ENCODE results near the gene WWOX. TPM values are rescaled to one million over a fixed set of nuclear protein-coding genes. Genes with fewer than 3 reads are reported as not detected.

Gene WWOX
- total and polyA plus RNA-seq, 2 of the 13 experiments (the other 11 are each of a cell fraction or from before 2014, with no cell fraction given) = 9.1 to 37.4 TPM

DNA sequence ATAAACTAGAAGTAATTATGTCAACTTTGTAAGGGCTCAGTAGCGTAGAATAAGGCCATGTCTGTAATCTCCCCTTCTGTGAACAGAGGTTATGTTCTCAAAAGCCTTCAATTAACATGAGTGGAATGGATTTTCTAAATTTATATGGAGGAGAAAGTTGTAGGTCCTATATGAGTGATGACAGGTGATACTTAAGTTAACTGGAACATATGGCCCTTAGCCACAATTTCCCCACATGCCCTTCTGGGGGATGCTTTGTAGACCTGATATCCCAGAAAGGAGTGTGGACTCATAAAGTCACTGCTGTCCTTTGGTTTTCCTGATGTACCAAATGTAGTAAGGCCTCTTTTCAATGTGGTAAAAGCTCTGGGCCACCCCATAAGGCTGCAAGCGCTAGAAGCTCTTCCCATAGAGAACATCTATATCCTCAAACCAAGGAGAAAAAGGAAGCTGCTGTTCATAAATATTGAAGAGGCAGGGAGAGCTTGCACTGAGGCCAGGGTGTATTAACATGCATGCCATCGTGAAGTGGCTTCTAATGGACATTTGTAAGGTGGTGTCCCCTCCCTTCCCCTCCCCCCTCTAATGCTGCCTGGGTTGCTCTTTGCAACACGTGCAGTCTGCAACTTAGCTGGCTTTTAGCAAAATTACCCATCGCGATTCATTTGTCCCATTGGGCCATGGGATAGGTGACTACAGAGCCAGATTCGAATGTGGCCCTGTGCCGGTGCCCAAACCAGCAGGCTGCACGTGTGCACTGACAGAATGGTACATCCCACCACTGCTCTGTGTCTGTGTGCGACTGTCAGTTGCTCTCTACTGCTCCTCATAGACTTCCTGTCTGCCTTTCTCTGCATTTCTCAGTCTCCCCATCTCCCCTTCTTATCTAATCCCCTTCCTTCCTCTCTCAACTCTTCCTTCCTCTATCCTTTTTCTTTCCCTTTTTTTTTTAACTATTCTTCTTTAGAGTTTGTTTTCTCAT, 269.0 kb downstream of the WWOX start:
- ChIA-PET POLR2A (no interaction called here), CTCF (ENCODE audit: low intra/inter-chr PET ratio, low total read pairs) (no interaction called here)
- DNase-seq (ENCODE audit: low spot score) = no peak
- Histone ChIP-seq H3K36me3 (replicated peaks in 1 of 2; ENCODE audit: control insufficient read depth in 1 of 2, insufficient read depth in 2 of 2, low read length in 2 of 2) (no peaks in the 10 kb centered on the region), H3K4me2 (ENCODE audit: low read depth, low read length) (no peak overlapping the region), H3K9me3 (ENCODE audit: low read length) (no peaks in the 10 kb centered on the region), H3K4me3 (replicated peaks in 1 of 3; ENCODE audit: insufficient read depth in 1 of 3, low read depth in 2 of 3, low read length in 3 of 3) (no peak overlapping the region), H3K79me2 (ENCODE audit: insufficient read depth, low read length) (no peaks in the 10 kb centered on the region), H2AFZ (ENCODE audit: low read length) (no peak overlapping the region), H3K27ac (ENCODE audit: extremely low read length, insufficient read depth, low read length) (no peak overlapping the region), H3K27me3 (ENCODE audit: control insufficient read depth in 1 of 2, insufficient read depth in 2 of 2, low read length in 2 of 2) (no peaks in the 10 kb centered on the region), H3K9ac (ENCODE audit: insufficient read depth, low read depth, low read length) (no peak overlapping the region), H4K20me1 (ENCODE audit: insufficient read depth, low read length) (no peaks in the 10 kb centered on the region), H3K4me1 (ENCODE audit: insufficient read depth, low read length) (no peaks in the 10 kb centered on the region)
- no peak for FAIRE-seq
- ATAC-seq = no peak
- TF ChIP-seq NBN (conservative IDR thresholded peaks at IDR 0.05) = no peak
- TF ChIP-seq, protein P1, sequence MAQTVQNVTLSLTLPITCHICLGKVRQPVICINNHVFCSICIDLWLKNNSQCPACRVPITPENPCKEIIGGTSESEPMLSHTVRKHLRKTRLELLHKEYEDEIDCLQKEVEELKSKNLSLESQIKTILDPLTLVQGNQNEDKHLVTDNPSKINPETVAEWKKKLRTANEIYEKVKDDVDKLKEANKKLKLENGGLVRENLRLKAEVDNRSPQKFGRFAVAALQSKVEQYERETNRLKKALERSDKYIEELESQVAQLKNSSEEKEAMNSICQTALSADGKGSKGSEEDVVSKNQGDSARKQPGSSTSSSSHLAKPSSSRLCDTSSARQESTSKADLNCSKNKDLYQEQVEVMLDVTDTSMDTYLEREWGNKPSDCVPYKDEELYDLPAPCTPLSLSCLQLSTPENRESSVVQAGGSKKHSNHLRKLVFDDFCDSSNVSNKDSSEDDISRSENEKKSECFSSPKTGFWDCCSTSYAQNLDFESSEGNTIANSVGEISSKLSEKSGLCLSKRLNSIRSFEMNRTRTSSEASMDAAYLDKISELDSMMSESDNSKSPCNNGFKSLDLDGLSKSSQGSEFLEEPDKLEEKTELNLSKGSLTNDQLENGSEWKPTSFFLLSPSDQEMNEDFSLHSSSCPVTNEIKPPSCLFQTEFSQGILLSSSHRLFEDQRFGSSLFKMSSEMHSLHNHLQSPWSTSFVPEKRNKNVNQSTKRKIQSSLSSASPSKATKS (CRISPR knock-in tag; IDR thresholded peaks at IDR 0.05) = no peak
- BruUV-seq (replicated peaks) = no TSS peak
- intact Hi-C loops (cut with micrococcal nuclease; ENCODE audit: unreplicated experiment) (no loop called here), in situ Hi-C loops (cut with HindIII; ENCODE audit: extremely low pct_ligation_motif_present, low pct_unique_long_range_greater_than_20kb) (no loop called here)
- WGBS (ENCODE audit: low lambda C conversion rate) = 91% methylated on average over 10 of the region's 10 CpGs

DNA sequence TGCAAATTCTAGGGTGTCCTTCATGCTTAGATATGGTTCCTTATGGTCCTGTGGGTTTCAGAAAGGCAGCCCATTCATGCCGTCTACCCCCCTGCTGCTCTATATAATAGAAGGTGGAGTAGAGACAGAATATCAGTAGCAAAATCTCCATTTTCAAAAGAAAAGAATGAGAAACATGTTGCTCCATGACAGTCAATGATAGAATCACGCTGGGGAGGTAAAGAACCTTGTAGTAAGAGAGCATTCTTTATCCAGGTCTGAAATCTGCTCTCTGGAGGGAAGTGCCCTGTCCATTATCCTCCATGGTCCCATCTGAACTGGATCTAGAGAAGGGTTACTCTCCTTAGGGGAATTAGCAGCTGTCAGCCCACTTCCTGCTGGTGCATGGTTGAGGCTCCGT, 272.8 kb downstream of the WWOX start:
- intact Hi-C loops (cut with micrococcal nuclease; ENCODE audit: unreplicated experiment) = loop anchor here (10.0 kb wide), 1 partner anchor 117 kb away; no protein-coding TSS in a partner anchor
- H3K79me2 ChIP-seq (ENCODE audit: insufficient read depth, low read length) = no peaks in the 10 kb centered on the region
- FAIRE-seq (no peak), DNase-seq (ENCODE audit: low spot score) (no peak), ATAC-seq (no peak)
- H2AFZ ChIP-seq (ENCODE audit: low read length) = no peak overlapping the region
- 97% methylated on average over 3 of the region's 3 CpGs for WGBS (ENCODE audit: low lambda C conversion rate)
- H3K4me1 ChIP-seq (ENCODE audit: insufficient read depth, low read length) = no peaks in the 10 kb centered on the region
- TF ChIP-seq SRSF9 (IDR thresholded peaks at IDR 0.05; ENCODE audit: borderline replicate concordance, insufficient read depth, low read depth, low read length, poor library complexity, severe bottlenecking) (no peak), ZFY (CRISPR knock-in tag; IDR thresholded peaks at IDR 0.05) (no peak), ZNF547 (CRISPR knock-in tag; IDR thresholded peaks at IDR 0.05) (no peak), SIN3B (IDR thresholded peaks at IDR 0.05; ENCODE audit: low read length) (no peak)
- TF ChIP-seq, protein P2, sequence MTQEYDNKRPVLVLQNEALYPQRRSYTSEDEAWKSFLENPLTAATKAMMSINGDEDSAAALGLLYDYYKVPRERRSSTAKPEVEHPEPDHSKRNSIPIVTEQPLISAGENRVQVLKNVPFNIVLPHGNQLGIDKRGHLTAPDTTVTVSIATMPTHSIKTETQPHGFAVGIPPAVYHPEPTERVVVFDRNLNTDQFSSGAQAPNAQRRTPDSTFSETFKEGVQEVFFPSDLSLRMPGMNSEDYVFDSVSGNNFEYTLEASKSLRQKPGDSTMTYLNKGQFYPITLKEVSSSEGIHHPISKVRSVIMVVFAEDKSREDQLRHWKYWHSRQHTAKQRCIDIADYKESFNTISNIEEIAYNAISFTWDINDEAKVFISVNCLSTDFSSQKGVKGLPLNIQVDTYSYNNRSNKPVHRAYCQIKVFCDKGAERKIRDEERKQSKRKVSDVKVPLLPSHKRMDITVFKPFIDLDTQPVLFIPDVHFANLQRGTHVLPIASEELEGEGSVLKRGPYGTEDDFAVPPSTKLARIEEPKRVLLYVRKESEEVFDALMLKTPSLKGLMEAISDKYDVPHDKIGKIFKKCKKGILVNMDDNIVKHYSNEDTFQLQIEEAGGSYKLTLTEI (CRISPR knock-in tag; conservative IDR thresholded peaks at IDR 0.05) = no peak
- ChIA-PET CTCF (ENCODE audit: low intra/inter-chr PET ratio, low total read pairs) (no interaction called here), POLR2A (no interaction called here)
- H3K36me3 ChIP-seq (replicated peaks in 1 of 2; ENCODE audit: control insufficient read depth in 1 of 2, insufficient read depth in 2 of 2, low read length in 2 of 2) = no peaks in the 10 kb centered on the region
- H3K4me2 ChIP-seq (ENCODE audit: low read depth, low read length) = no peak overlapping the region
- in situ Hi-C loops (cut with HindIII; ENCODE audit: extremely low pct_ligation_motif_present, low pct_unique_long_range_greater_than_20kb) = no loop called here
- H4K20me1 ChIP-seq (ENCODE audit: insufficient read depth, low read length) = no peaks in the 10 kb centered on the region
- no TSS peak for BruUV-seq (replicated peaks)
- no peak overlapping the region for H3K27ac ChIP-seq (ENCODE audit: extremely low read length, insufficient read depth, low read length)
- H3K27me3 ChIP-seq (ENCODE audit: control insufficient read depth in 1 of 2, insufficient read depth in 2 of 2, low read length in 2 of 2) = no peaks in the 10 kb centered on the region
- no peak overlapping the region for H3K9ac ChIP-seq (ENCODE audit: insufficient read depth, low read depth, low read length)
- no peak overlapping the region for H3K4me3 ChIP-seq (replicated peaks in 1 of 3; ENCODE audit: insufficient read depth in 1 of 3, low read depth in 2 of 3, low read length in 3 of 3)
- no peaks in the 10 kb centered on the region for H3K9me3 ChIP-seq (ENCODE audit: low read length)
